ENCODE results near the gene SLC22A16. TPM values are rescaled to one million over a fixed set of nuclear protein-coding genes. Genes with fewer than 3 reads are reported as not detected.

Gene SLC22A16
- total RNA-seq, 1 experiment from 2014 or later, result not detected

DNA sequence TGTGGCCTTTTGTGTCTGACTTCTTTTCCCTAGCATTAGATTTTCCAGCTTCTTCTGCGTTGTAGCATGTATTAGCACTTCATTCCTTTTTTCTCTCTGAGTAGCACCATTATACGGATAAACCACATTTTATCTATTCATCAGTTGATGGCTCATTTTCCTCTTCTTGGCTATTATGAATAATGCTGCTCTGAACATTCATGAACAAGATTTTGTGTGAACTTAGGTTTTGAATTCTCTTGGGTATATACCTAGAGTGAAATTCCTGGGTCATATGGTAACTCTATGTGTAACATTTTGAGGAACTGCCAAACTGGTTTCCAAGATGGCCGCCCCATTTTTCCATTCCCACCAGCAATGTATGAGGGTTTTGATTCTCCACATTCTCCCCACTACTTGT, 28.7 kb downstream of the SLC22A16 start:
- BruUV-seq (replicated peaks), result no TSS peak
- TF ChIP-seq CBX3 (IDR thresholded peaks at IDR 0.05; ENCODE audit: low read depth) (no peak), ZFX (IDR thresholded peaks at IDR 0.05) (no peak), SRF (IDR thresholded peaks at IDR 0.05; ENCODE audit: low read depth) (no peak), JUND (IDR thresholded peaks at IDR 0.05) (no peak), FOSL1 (IDR thresholded peaks at IDR 0.05; ENCODE audit: low read depth) (no peak), EGR1 (IDR thresholded peaks at IDR 0.05; ENCODE audit: low read depth) (no peak), RAD21 (IDR thresholded peaks at IDR 0.05; ENCODE audit: low read depth) (no peak), ELF1 (IDR thresholded peaks at IDR 0.05; ENCODE audit: borderline replicate concordance, low read depth) (no peak), SP1 (IDR thresholded peaks at IDR 0.05; ENCODE audit: low read depth) (no peak), SIN3A (IDR thresholded peaks at IDR 0.05; ENCODE audit: low read depth) (no peak), CEBPB (IDR thresholded peaks at IDR 0.05; ENCODE audit: low read depth) (no peak), YY1 (IDR thresholded peaks at IDR 0.05; ENCODE audit: extremely low read depth, insufficient replicate concordance, low read depth, low read length) (no peak), POLR2A (IDR thresholded peaks at IDR 0.05; ENCODE audit: borderline replicate concordance, extremely low read depth, insufficient read depth, insufficient read length) (no peak), EZH2phosphoT487 (IDR thresholded peaks at IDR 0.05; ENCODE audit: borderline replicate concordance) (no peak), ZNF274 (IDR thresholded peaks at IDR 0.05; ENCODE audit: low read depth, low read length) (no peak)
- TF ChIP-seq, protein P1, sequence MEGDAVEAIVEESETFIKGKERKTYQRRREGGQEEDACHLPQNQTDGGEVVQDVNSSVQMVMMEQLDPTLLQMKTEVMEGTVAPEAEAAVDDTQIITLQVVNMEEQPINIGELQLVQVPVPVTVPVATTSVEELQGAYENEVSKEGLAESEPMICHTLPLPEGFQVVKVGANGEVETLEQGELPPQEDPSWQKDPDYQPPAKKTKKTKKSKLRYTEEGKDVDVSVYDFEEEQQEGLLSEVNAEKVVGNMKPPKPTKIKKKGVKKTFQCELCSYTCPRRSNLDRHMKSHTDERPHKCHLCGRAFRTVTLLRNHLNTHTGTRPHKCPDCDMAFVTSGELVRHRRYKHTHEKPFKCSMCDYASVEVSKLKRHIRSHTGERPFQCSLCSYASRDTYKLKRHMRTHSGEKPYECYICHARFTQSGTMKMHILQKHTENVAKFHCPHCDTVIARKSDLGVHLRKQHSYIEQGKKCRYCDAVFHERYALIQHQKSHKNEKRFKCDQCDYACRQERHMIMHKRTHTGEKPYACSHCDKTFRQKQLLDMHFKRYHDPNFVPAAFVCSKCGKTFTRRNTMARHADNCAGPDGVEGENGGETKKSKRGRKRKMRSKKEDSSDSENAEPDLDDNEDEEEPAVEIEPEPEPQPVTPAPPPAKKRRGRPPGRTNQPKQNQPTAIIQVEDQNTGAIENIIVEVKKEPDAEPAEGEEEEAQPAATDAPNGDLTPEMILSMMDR (IDR thresholded peaks at IDR 0.05 in 2 of 3, conservative IDR thresholded peaks at IDR 0.05 in 1 of 3; ENCODE audit: borderline replicate concordance in 1 of 3, insufficient read depth in 1 of 3, low read depth in 2 of 3, low read length in 2 of 3), result no peak
- TF ChIP-seq, protein P2, sequence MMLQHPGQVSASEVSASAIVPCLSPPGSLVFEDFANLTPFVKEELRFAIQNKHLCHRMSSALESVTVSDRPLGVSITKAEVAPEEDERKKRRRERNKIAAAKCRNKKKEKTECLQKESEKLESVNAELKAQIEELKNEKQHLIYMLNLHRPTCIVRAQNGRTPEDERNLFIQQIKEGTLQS (IDR thresholded peaks at IDR 0.05), result no peak
- TF ChIP-seq, protein P3, sequence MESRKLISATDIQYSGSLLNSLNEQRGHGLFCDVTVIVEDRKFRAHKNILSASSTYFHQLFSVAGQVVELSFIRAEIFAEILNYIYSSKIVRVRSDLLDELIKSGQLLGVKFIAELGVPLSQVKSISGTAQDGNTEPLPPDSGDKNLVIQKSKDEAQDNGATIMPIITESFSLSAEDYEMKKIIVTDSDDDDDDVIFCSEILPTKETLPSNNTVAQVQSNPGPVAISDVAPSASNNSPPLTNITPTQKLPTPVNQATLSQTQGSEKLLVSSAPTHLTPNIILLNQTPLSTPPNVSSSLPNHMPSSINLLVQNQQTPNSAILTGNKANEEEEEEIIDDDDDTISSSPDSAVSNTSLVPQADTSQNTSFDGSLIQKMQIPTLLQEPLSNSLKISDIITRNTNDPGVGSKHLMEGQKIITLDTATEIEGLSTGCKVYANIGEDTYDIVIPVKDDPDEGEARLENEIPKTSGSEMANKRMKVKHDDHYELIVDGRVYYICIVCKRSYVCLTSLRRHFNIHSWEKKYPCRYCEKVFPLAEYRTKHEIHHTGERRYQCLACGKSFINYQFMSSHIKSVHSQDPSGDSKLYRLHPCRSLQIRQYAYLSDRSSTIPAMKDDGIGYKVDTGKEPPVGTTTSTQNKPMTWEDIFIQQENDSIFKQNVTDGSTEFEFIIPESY (IDR thresholded peaks at IDR 0.05; ENCODE audit: extremely low read depth, insufficient replicate concordance, low read length), result no peak
- TF ChIP-seq, protein P4, sequence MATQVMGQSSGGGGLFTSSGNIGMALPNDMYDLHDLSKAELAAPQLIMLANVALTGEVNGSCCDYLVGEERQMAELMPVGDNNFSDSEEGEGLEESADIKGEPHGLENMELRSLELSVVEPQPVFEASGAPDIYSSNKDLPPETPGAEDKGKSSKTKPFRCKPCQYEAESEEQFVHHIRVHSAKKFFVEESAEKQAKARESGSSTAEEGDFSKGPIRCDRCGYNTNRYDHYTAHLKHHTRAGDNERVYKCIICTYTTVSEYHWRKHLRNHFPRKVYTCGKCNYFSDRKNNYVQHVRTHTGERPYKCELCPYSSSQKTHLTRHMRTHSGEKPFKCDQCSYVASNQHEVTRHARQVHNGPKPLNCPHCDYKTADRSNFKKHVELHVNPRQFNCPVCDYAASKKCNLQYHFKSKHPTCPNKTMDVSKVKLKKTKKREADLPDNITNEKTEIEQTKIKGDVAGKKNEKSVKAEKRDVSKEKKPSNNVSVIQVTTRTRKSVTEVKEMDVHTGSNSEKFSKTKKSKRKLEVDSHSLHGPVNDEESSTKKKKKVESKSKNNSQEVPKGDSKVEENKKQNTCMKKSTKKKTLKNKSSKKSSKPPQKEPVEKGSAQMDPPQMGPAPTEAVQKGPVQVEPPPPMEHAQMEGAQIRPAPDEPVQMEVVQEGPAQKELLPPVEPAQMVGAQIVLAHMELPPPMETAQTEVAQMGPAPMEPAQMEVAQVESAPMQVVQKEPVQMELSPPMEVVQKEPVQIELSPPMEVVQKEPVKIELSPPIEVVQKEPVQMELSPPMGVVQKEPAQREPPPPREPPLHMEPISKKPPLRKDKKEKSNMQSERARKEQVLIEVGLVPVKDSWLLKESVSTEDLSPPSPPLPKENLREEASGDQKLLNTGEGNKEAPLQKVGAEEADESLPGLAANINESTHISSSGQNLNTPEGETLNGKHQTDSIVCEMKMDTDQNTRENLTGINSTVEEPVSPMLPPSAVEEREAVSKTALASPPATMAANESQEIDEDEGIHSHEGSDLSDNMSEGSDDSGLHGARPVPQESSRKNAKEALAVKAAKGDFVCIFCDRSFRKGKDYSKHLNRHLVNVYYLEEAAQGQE (IDR thresholded peaks at IDR 0.05; ENCODE audit: low read depth), result no peak
- ChIA-PET CTCF (no interaction called here), POLR2A (no interaction called here), RAD21 (ENCODE audit: low non-redundant PET in 1 of 2, low total read pairs in 2 of 2, uncharacterized antibody in 2 of 2, unreplicated experiment in 2 of 2) (no interaction called here)
- Histone ChIP-seq H3K4me2 (ENCODE audit: low read length) (no peak overlapping the region), H3K36me3 (ENCODE audit: control insufficient read depth in 1 of 2, insufficient read depth in 2 of 2, low read length in 2 of 2) (no peaks in the 10 kb centered on the region), H3K9me3 (ENCODE audit: control insufficient read depth in 1 of 2, insufficient read depth in 1 of 2, low read depth in 1 of 2, low read length in 2 of 2) (no peaks in the 10 kb centered on the region), H3K27ac (ENCODE audit: low read depth, low read length) (no peak overlapping the region), H3K4me1 (ENCODE audit: control insufficient read depth in 1 of 2, insufficient read depth in 2 of 2, low read length in 2 of 2) (no peaks in the 10 kb centered on the region), H3K4me3 (replicated peaks in 1 of 2; ENCODE audit: low read depth in 1 of 2, low read length in 2 of 2) (no peak overlapping the region), H3K9me2 (ENCODE audit: insufficient read depth) (no peaks in the 10 kb centered on the region), H2AFZ (ENCODE audit: low read depth, low read length, poor library complexity, severe bottlenecking) (peak overlapping the region; percentile 14), H3K27me3 (ENCODE audit: insufficient read depth, low read length) (no peaks in the 10 kb centered on the region), H4K20me1 (ENCODE audit: insufficient read depth) (no peaks in the 10 kb centered on the region), H3K79me2 (ENCODE audit: insufficient read depth, low read length) (no peaks in the 10 kb centered on the region), H3K9ac (ENCODE audit: low read length) (no peak overlapping the region)
- intact Hi-C loops (cut with micrococcal nuclease), result no loop called here
- ATAC-seq (no peak), DNase-seq (ENCODE audit: low read depth, low spot score) (no peak)

Data from HCT116 (cell line).